HEK293 (cell line): ENCODE data around the gene PTDSS2.

Experiments
- CTCF ChIA-PET: fragments of 350-600 bp; formaldehyde crosslinking; extraction: SDS; loops from one replicate; lab custom pipeline; 2021; ENCODE audit warnings: antibody characterized with exemption; lab: Yijun Ruan, JAX
- POLR2A ChIA-PET: fragments of 300-600 bp; formaldehyde crosslinking; extraction: SDS; loops from one replicate; lab custom pipeline; 2020; ENCODE audit warnings: antibody characterized with exemption, inconsistent platforms; lab: Yijun Ruan, JAX
- H3K27ac ChIP-seq: fragments of 200-500 bp; sonication (Bioruptor generic); 2 replicates; pipeline ENCODE4 v1.5.1; 2014; ENCODE audit warnings: low read depth, low read length, control low read depth, inconsistent platforms; ENCODE audit errors: extremely low read depth
- H3K36me3 ChIP-seq, 2 experiments: fragments of 200-500 bp in 1 of 2; sonication (Bioruptor generic) in 1 of 2; 1 replicate in 1 of 2; 2 replicates in 1 of 2; pipeline ENCODE4 v1.5.1; 2014 to 2017; ENCODE audit warnings: inconsistent platforms in 2 of 2, low read length in 2 of 2; ENCODE audit not compliant: control insufficient read depth in 2 of 2, insufficient read depth in 1 of 2
- H3K4me1 ChIP-seq: fragments of 200-500 bp; sonication (Bioruptor generic); 2 replicates; pipeline ENCODE4 v1.5.1; 2014; ENCODE audit warnings: mild to moderate bottlenecking, low read length, inconsistent platforms; ENCODE audit not compliant: control insufficient read depth, insufficient read depth
- H3K4me3 ChIP-seq: 2 replicates; pipeline ENCODE4 v1.5.1; 2011; ENCODE audit warnings: low read depth, mild to moderate bottlenecking, control low read depth, low read length, moderate library complexity
- H3K9me3 ChIP-seq: fragments of 200-500 bp; sonication (Bioruptor generic); 2 replicates; pipeline ENCODE4 v1.5.1; 2014; ENCODE audit warnings: low read depth, low read length, inconsistent platforms; ENCODE audit not compliant: control insufficient read depth, insufficient read depth
- INSM2 ChIP-seq: fragments of 450-650 bp; formaldehyde crosslinking; IDR thresholded peaks from 2 replicates; pipeline ENCODE4 v1.5.1; 2016; ENCODE audit warnings: missing biosample characterization, missing genetic modification characterization
- PRDM2 ChIP-seq: fragments of 450-650 bp; formaldehyde crosslinking; IDR thresholded peaks from 2 replicates; pipeline ENCODE4 v1.5.1; 2016; ENCODE audit warnings: missing biosample characterization, missing genetic modification characterization, borderline replicate concordance
- SALL2 ChIP-seq: fragments of 450-650 bp; formaldehyde crosslinking; IDR thresholded peaks from 2 replicates; pipeline ENCODE4 v1.5.0; 2017; ENCODE audit warnings: missing biosample characterization, mild to moderate bottlenecking, missing genetic modification characterization, borderline replicate concordance
- ZBTB10 ChIP-seq: fragments of 450-650 bp; formaldehyde crosslinking; IDR thresholded peaks from 2 replicates; pipeline ENCODE4 v1.5.1; 2016; ENCODE audit warnings: missing biosample characterization, missing genetic modification characterization
- ZBTB17 ChIP-seq: fragments of 450-650 bp; formaldehyde crosslinking; IDR thresholded peaks from 2 replicates; pipeline ENCODE4 v1.5.1; 2016; ENCODE audit warnings: missing biosample characterization, missing genetic modification characterization
- ZBTB44 ChIP-seq: fragments of 450-650 bp; IDR thresholded peaks from 2 replicates; pipeline ENCODE4 v1.5.1; 2018; ENCODE audit warnings: missing biosample characterization, mild to moderate bottlenecking, missing genetic modification characterization
- ZNF148 ChIP-seq: fragments of 450-650 bp; formaldehyde crosslinking; IDR thresholded peaks from 2 replicates; pipeline ENCODE4 v1.5.0; 2017; ENCODE audit warnings: missing biosample characterization, missing genetic modification characterization, borderline replicate concordance
- ZNF398 ChIP-seq: fragments of 450-650 bp; formaldehyde crosslinking; IDR thresholded peaks from 2 replicates; pipeline ENCODE4 v1.5.1; 2017; ENCODE audit warnings: missing biosample characterization, missing genetic modification characterization
- ZNF521 ChIP-seq: fragments of 450-650 bp; formaldehyde crosslinking; IDR thresholded peaks from 2 replicates; pipeline ENCODE4 v1.5.1; 2017; ENCODE audit warnings: missing biosample characterization, mild to moderate bottlenecking, missing genetic modification characterization
- ZNF626 ChIP-seq: fragments of 450-650 bp; sonication (Bioruptor Pico); formaldehyde crosslinking; IDR thresholded peaks from 2 replicates; pipeline ENCODE4 v1.5.1; 2018; ENCODE audit warnings: missing biosample characterization, missing genetic modification characterization, inconsistent platforms
- ZNF76 ChIP-seq: fragments of 450-650 bp; formaldehyde crosslinking; IDR thresholded peaks from 2 replicates; pipeline ENCODE4; 2016; ENCODE audit warnings: low read depth, missing biosample characterization, missing genetic modification characterization, borderline replicate concordance

PTDSS2 gene

GRCh38 chr11:539971-540481, 89.9 kb downstream of the PTDSS2 start:
- ChIA-PET CTCF (no interaction called here), POLR2A (interaction anchor here (0.6 to 0.7 kb wide), 3 partner anchors 13 to 277 kb away, joined by 3 to 4 read pairs (median 3); no protein-coding TSS in a partner anchor)
- Histone ChIP-seq H3K36me3 (no peaks in the 10 kb centered on the region), H3K4me1 (no peaks in the 10 kb centered on the region), H3K4me3 (no peak overlapping the region), H3K27ac (no peak overlapping the region), H3K9me3 (no peaks in the 10 kb centered on the region)
- TF ChIP-seq SALL2 (tag by site-specific recombination) (no peak), PRDM2 (no peak), INSM2 (tag by site-specific recombination) (no peak), ZBTB44 (no peak), ZNF521 (tag by site-specific recombination) (no peak), ZNF626 (tag by site-specific recombination) (no peak), ZNF148 (tag by site-specific recombination) (no peak), ZNF76 (tag by site-specific recombination) (no peak), ZBTB10 (tag by site-specific recombination) (no peak), ZBTB17 (tag by site-specific recombination) (no peak), ZNF398 (tag by site-specific recombination) (no peak)
